DOHH2 (cell line): ENCODE results near the gene RUSF1.
"Not testable (repeated sequence)": the region's sequence is repeated elsewhere in the genome, so short reads cannot be mapped to it uniquely, and the experiment has no call there.

Experiments used
- H3F3A ChIP-seq: fragments of 200-600 bp; sonication (generic), shearing (Covaris generic); 2 replicates; pipeline ENCODE4 v1.6.0; 2016; ENCODE audit warnings: antibody characterized with exemption, mild to moderate bottlenecking; ENCODE audit not compliant: control insufficient read depth, insufficient read depth
- H3K27ac ChIP-seq: fragments of 200-600 bp; sonication (generic); 2 replicates; pipeline ENCODE4 v1.5.1; 2014; ENCODE audit warnings: low read depth, mild to moderate bottlenecking, low read length, moderate library complexity
- H3K27me3 ChIP-seq: fragments of 200-600 bp; sonication (generic); 2 replicates; pipeline ENCODE4 v1.6.1; 2014; ENCODE audit warnings: mild to moderate bottlenecking, low read length, mixed read lengths; ENCODE audit not compliant: control insufficient read depth
- H3K36me3 ChIP-seq: fragments of 200-600 bp; sonication (generic); 2 replicates; pipeline ENCODE4 v1.6.1; 2014; ENCODE audit warnings: mild to moderate bottlenecking, low read length, moderate library complexity, mixed read lengths; ENCODE audit not compliant: control insufficient read depth
- H3K4me1 ChIP-seq: fragments of 200-600 bp; sonication (generic); 2 replicates; pipeline ENCODE4 v1.6.1; 2014; ENCODE audit warnings: mild to moderate bottlenecking, low read length, mixed read lengths; ENCODE audit not compliant: control insufficient read depth
- H3K4me2 ChIP-seq: fragments of 200-600 bp; sonication (generic); 2 replicates; pipeline ENCODE4 v1.6.0; 2014; ENCODE audit warnings: mild to moderate bottlenecking, low read length, moderate library complexity
- H3K4me3 ChIP-seq: fragments of 200-600 bp; sonication (generic); 2 replicates; pipeline ENCODE4 v1.5.1; 2014; ENCODE audit warnings: mild to moderate bottlenecking, low read length, mixed read lengths
- H3K79me2 ChIP-seq: fragments of 200-600 bp; sonication (generic); 2 replicates; pipeline ENCODE4 v1.6.1; 2014; ENCODE audit warnings: mild to moderate bottlenecking, low read length, mixed read lengths; ENCODE audit not compliant: control insufficient read depth
- H3K9me2 ChIP-seq: fragments of 200-600 bp; sonication (generic); replicated peaks from 2 replicates; pipeline ENCODE4 v1.6.1; 2014; ENCODE audit warnings: mild to moderate bottlenecking, low read length, mixed read lengths; ENCODE audit not compliant: control insufficient read depth
- H3K9me3 ChIP-seq: fragments of 200-600 bp; sonication (generic); 2 replicates; pipeline ENCODE4 v1.6.1; 2014; ENCODE audit warnings: antibody characterized with exemption, low read length, mixed read lengths; ENCODE audit not compliant: control insufficient read depth, insufficient read depth
- H4K20me1 ChIP-seq: fragments of 200-600 bp; sonication (generic); 2 replicates; pipeline ENCODE4 v1.6.0; 2014; ENCODE audit warnings: low read depth, mild to moderate bottlenecking, antibody characterized with exemption, low read length, moderate library complexity; ENCODE audit not compliant: control insufficient read depth, insufficient read depth
- CTCF ChIP-seq: fragments of 200-600 bp; sonication (generic); IDR thresholded peaks from one replicate; pipeline ENCODE4 v1.5.1; 2014; ENCODE audit warnings: antibody characterized with exemption, mild to moderate bottlenecking, low read depth, low read length; ENCODE audit not compliant: poor library complexity, severe bottlenecking
- EZH2phosphoT487 ChIP-seq: fragments of 200-600 bp; sonication (generic); IDR thresholded peaks from 2 replicates; pipeline ENCODE4 v1.6.1; 2017; ENCODE audit warnings: borderline replicate concordance, mild to moderate bottlenecking, antibody characterized with exemption, low read length, moderate library complexity, mixed read lengths

RUSF1 gene

GRCh38 chr16:31527734-31528274, 19.6 kb upstream of the RUSF1 start, which contains the start of gene AHSP:
AHSP (plus strand) TSS chr16:31527900; CDS start chr16:31528140, 240 bp downstream.
- Histone ChIP-seq H3K4me2 (no peak within 1 kb of the TSS), H3K4me1 (no peaks in the 10 kb centered on the region), H3F3A (no peaks in the 10 kb centered on the region), H3K27ac (no peak within 1 kb of the TSS), H4K20me1 (no peaks in the 10 kb centered on the region), H3K4me3 (no peak within 1 kb of the TSS), H3K27me3 (no peaks in the 10 kb centered on the region), H3K36me3 (no peaks in the 10 kb centered on the region), H3K9me3 (no peaks in the 10 kb centered on the region), H3K79me2 (no peaks in the 10 kb centered on the region), H3K9me2 (no peaks in the 10 kb centered on the region)
- TF ChIP-seq EZH2phosphoT487 (no peak), CTCF (no peak)

GRCh38 chr16:31525113-31525512, 16.9 kb upstream of the RUSF1 start:
- no peaks in the 10 kb centered on the region for H3K36me3 ChIP-seq
- H3K4me2 ChIP-seq = no peak overlapping the region
- no peaks in the 10 kb centered on the region for H3K4me1 ChIP-seq
- TF ChIP-seq EZH2phosphoT487 (no peak), CTCF (no peak)
- H3K9me2 ChIP-seq = no peaks in the 10 kb centered on the region
- no peaks in the 10 kb centered on the region for H3F3A ChIP-seq
- H3K9me3 ChIP-seq = no peaks in the 10 kb centered on the region
- no peaks in the 10 kb centered on the region for H3K27me3 ChIP-seq
- H3K27ac ChIP-seq = no peak overlapping the region
- H4K20me1 ChIP-seq = no peaks in the 10 kb centered on the region
- no peaks in the 10 kb centered on the region for H3K79me2 ChIP-seq
- H3K4me3 ChIP-seq = no peak overlapping the region

- not testable (repeated sequence) for H4K20me1 ChIP-seq, H3K27ac ChIP-seq, H3F3A ChIP-seq, H3K79me2 ChIP-seq, H3K4me1 ChIP-seq, H3K27me3 ChIP-seq, H3K4me3 ChIP-seq, H3K36me3 ChIP-seq, H3K4me2 ChIP-seq, H3K9me3 ChIP-seq, H3K9me2 ChIP-seq
These were observed 15.6 kb upstream of the RUSF1 start for GRCh38 chr16:31523768-31524167.

GRCh38 chr16:31522071-31522470, 13.9 kb upstream of the RUSF1 start:
- Histone ChIP-seq H3K4me3 (no peak overlapping the region), H3K79me2 (no peaks in the 10 kb centered on the region), H3K4me1 (no peaks in the 10 kb centered on the region), H3K27ac (no peak overlapping the region), H3F3A (no peaks in the 10 kb centered on the region), H3K4me2 (no peak overlapping the region), H3K9me3 (no peaks in the 10 kb centered on the region), H4K20me1 (no peaks in the 10 kb centered on the region), H3K36me3 (no peaks in the 10 kb centered on the region), H3K27me3 (no peaks in the 10 kb centered on the region), H3K9me2 (no peaks in the 10 kb centered on the region)
- TF ChIP-seq EZH2phosphoT487 (no peak), CTCF (no peak)
